ENCODE data around the gene METAP1D.
"Not testable (repeated sequence)": the region's sequence is repeated elsewhere in the genome, so short reads cannot be mapped to it uniquely, and the experiment has no call there.

METAP1D gene

DNA sequence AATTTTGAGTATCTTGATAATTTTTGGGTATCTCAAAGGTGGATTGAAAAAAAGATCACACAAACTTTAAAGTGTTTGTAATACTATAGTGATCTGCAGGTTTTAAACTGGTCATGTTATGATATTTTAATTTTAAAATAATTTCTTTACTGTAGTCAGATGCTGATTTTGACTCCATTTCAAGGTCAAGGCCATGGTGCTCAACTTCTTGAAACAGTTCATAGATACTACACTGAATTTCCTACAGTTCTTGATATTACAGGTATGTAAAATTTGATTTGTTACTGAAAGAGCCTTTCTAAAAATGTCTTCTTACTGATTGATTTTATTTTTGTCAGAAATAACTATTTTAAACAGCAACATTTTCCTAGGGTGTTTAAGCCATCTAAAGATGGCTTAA, 33.1 kb upstream of the METAP1D start:
- no peak overlapping the region for H3K4me3 ChIP-seq (ENCODE audit: low read depth, low read length)

GRCh38 chr2:171968509-171968908, 31.2 kb upstream of the METAP1D start:
- H3K4me3 ChIP-seq (ENCODE audit: low read depth, low read length) = no peak overlapping the region
- no peak for DNase-seq (ENCODE audit: low read depth)
- no peak for TF ChIP-seq CTCF (IDR thresholded peaks at IDR 0.05; ENCODE audit: low read depth, low read length, missing control alignments)

More for the DNA sequence above, 33.1 kb upstream of the METAP1D start:
- DNase-seq (ENCODE audit: low read depth) = no peak
- TF ChIP-seq CTCF (IDR thresholded peaks at IDR 0.05; ENCODE audit: low read depth, low read length, missing control alignments) = no peak

DNA sequence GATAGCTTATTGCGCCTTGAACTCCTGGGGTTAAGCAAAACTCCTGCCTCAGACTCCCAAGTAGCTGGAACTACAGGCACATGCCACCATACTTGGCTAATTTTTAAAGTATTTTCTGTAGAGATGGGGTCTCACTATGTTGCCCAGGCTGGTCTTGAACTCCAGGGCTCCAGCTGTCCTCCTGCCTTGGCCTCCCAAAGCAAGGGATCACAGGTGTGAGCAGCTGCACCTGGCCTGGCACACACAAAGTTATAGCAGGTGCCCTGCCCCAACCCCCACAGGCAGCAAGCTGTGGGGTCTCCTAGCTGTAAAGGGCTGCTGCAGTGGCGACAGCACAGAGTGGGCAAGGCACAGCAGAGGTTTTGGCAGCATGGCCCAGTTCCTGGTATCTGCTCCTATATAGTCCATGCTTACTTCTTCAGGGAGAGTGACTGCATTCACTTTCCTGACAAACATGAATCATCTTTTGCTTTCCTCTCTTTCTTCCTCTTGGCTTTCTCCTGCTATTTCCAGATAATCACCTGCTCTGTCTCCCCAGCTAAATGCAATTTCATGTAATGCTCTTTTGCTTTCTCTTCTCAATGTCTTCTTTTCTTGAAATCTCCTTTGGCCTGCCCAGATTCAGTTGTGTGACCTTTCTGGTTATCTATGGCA, 27.3 kb upstream of the METAP1D start:
- no peak for DNase-seq (ENCODE audit: low read depth)
- no peak overlapping the region for H3K4me3 ChIP-seq (ENCODE audit: low read depth, low read length)
- TF ChIP-seq CTCF (IDR thresholded peaks at IDR 0.05; ENCODE audit: low read depth, low read length, missing control alignments) = no peak

- no peak overlapping the region for H3K4me3 ChIP-seq (ENCODE audit: low read depth, low read length)
- DNase-seq (ENCODE audit: low read depth) = no peak
- no peak for TF ChIP-seq CTCF (IDR thresholded peaks at IDR 0.05; ENCODE audit: low read depth, low read length, missing control alignments)
Observed at GRCh38 chr2:171979103-171979502, 20.6 kb upstream of the METAP1D start.

GRCh38 chr2:171983924-171984323, 15.8 kb upstream of the METAP1D start:
- not testable (repeated sequence) for H3K4me3 ChIP-seq (ENCODE audit: low read depth, low read length); DNase-seq (ENCODE audit: low read depth)

- DNase-seq (ENCODE audit: low read depth) = no peak
- no peak for TF ChIP-seq CTCF (IDR thresholded peaks at IDR 0.05; ENCODE audit: low read depth, low read length, missing control alignments)
- H3K4me3 ChIP-seq (ENCODE audit: low read depth, low read length) = no peak overlapping the region
Observed at GRCh38 chr2:171985076-171985475, 14.7 kb upstream of the METAP1D start.

DNA sequence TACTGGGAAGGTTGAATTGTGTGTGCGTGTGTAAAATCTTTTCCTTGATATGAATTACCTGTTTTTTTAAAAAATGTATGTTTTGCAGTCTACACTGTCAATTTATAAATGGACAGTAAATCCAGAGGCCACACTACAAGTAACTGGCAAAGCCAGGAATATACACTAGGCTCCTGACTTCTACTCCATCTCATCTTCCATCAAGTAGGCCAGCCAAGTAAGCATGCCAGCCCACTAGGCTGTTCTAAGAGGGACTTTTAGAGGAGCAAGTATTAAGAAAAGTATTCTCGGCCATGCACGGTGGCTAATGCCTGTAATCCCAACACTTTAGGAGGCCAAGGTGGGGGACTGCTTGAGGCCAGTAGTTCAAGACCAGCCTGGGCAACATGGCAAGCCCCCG, 13.0 kb upstream of the METAP1D start:
- TF ChIP-seq CTCF (IDR thresholded peaks at IDR 0.05; ENCODE audit: low read depth, low read length, missing control alignments) = no peak
- DNase-seq (ENCODE audit: low read depth) = no peak
- H3K4me3 ChIP-seq (ENCODE audit: low read depth, low read length) = no peak overlapping the region

Measured in GM12864 (cell line).